Urothelium cell line (cell line): Measurements from ENCODE around the gene MIER3.
"Not testable (repeated sequence)": the region's sequence is repeated elsewhere in the genome, so short reads cannot be mapped to it uniquely, and the experiment has no call there.

Experiments used
- DNase-seq: peaks from one replicate; pipeline ENCODE4 v3.0.0; 2011; ENCODE audit warnings: low spot score, mixed read lengths
- FAIRE-seq: peaks from 2 replicates; lab custom pipeline; 2011; peaks lifted over from hg19 to GRCh38; lab: Jason Lieb, UNC

Gene MIER3, protein sequence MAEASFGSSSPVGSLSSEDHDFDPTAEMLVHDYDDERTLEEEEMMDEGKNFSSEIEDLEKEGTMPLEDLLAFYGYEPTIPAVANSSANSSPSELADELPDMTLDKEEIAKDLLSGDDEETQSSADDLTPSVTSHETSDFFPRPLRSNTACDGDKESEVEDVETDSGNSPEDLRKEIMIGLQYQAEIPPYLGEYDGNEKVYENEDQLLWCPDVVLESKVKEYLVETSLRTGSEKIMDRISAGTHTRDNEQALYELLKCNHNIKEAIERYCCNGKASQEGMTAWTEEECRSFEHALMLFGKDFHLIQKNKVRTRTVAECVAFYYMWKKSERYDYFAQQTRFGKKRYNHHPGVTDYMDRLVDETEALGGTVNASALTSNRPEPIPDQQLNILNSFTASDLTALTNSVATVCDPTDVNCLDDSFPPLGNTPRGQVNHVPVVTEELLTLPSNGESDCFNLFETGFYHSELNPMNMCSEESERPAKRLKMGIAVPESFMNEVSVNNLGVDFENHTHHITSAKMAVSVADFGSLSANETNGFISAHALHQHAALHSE

DNA sequence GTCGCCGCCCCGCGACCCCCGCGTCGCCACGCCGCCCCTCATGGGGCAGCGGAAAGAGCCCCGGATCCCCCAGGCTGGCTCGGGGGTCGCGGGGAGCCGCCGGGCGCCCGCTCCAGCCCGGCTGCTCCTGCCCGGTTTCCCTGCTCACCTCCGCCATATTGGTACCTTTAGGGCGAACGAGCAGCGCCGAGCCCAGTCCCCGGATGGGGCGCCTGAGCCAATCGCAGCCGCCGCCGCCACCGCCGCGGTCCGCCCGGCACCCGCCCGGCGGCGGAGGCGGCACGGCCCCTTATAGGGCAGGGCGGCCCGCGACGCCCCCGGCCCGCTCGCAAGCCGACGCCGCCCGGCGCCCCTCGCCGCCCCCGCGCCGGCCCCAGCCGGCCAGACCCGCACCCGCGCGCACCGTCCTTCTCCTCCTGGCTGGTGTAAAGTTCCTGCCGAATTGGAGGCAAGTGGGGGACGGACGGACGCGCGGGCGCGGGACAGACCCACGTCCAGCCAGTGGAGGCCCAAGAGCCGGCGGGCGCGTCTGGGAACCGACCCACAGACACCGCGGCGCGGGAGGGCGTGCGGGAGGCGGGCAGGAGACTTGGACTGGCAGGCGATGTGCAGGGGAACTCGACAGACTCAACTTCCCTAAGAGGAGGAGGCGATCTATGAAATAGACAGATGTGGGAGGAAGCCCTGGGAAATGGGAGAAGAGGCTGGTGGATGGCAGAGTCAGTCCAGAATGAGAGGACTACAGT lies at the start of gene MIER3:
TSS of gene MIER3 (minus strand) at position 178 of the 746 bp plus-strand sequence. CDS start at position 157, 21 bp downstream.
- DNase-seq = peak; percentile 94
- peak; percentile 81 for FAIRE-seq

DNA sequence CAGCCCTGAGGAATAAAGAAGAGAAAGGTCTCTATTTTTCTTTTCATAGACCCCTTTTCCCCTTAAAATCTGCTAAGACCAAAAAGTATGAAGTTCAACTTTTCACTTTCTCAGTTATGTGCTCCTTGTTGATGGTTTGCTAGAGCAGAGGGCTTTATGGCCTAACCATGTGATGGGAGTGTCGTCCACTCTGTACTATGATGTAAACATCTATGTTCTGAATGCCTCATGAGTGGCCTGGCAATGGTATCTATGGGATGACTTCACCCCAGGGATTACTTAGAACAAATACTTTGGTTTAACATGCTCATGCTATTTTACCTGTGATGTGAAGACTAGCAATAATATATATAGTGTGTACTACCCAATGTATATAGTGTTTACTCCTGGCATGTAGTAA lies 43.7 kb upstream of the MIER3 start:
- no peak for DNase-seq
- FAIRE-seq = no peak

DNA sequence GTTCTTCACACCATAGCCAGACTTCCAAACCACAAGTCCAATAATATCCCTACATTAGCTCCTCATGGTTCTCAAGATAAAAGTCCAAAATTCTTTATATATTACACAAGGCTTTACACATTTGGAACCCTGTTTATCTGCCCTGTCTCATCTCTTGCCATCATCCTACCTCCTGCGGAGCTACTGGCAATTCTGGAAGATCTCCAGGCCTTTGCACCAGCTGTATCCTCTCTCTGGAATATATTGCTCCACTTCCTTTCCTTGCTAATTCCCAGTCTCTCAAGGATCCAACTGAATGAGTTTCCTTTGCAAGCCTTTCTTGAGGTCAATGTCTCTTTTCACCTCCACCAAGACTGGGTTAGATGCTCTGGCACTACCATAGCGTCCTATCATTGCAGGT lies 41.3 kb upstream of the MIER3 start:
- FAIRE-seq (no peak), DNase-seq (no peak)

DNA sequence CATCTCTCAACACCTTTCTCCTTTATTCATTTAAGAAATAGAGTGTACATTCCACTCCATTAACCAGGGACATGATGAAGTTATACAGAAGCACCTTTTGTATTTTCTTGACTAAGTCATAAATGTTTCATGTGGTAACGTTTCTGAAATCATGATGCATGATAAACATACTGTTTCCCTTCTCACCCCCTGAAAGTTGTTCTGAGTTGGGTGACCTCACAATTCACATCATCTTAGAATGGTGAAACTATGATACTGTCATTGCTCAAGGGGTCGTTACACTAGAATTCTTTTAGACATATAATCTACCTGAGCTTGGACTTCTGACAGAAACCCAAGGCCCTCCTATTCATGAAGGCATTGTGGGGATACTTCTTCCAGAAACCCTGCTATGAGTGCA lies 37.8 kb upstream of the MIER3 start:
- no peak for FAIRE-seq

DNA sequence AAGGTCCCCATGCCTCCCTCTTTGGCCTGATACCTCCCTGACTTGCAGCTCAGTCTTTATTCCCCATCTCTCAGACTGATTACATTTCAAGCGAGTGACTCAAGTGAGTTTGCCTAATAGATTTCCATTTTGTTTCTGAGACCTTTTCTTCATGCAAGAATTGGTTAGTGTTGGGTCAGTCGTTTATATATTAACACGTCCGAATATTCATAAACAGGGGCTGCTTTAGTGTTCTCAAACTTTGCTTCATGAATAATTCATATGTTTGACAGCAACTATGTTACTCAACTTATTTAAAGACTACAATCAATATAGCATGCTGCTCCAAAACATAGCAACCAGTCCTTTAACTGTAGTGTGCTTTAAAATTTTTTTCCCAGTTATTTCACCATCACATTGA lies 36.6 kb upstream of the MIER3 start:
- no peak for FAIRE-seq
- no peak for DNase-seq

More for the DNA sequence above, 37.8 kb upstream of the MIER3 start:
- no peak for DNase-seq

DNA sequence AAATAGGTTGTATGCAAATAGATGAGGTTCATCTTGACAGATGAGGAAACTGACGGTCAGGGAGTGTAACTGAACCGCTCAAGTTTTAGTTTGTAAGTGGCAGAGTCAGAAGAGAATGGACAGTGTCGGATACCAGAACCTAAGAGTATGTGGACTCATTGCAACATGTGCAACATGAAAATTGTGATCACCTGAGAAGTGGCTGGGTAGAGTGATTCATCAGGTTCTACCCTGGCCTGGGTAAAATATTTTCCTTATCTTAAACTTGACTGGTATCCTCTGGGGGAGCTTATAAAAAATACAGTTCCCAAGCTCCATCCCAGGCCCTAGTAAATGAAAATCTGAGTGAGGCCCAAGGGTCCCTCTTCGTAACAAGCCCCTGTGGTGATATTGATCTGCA lies 35.2 kb upstream of the MIER3 start:
- no peak for FAIRE-seq
- DNase-seq = no peak

DNA sequence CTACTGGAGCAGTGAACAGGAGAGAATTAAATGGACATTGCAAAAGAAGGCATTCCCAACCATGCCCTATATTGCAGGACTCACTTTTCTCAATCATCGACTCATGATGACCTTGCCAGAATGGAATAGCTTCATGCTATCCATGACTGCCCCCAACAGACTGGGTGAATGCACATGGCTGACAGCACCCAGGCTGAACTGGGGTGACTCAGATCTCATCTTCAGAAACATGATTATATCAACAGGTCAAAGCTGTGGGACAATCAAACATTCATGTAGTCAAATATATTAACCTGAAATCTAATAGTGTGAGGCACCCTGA lies 34.7 kb upstream of the MIER3 start:
- DNase-seq = no peak
- FAIRE-seq = peak; percentile 84

DNA sequence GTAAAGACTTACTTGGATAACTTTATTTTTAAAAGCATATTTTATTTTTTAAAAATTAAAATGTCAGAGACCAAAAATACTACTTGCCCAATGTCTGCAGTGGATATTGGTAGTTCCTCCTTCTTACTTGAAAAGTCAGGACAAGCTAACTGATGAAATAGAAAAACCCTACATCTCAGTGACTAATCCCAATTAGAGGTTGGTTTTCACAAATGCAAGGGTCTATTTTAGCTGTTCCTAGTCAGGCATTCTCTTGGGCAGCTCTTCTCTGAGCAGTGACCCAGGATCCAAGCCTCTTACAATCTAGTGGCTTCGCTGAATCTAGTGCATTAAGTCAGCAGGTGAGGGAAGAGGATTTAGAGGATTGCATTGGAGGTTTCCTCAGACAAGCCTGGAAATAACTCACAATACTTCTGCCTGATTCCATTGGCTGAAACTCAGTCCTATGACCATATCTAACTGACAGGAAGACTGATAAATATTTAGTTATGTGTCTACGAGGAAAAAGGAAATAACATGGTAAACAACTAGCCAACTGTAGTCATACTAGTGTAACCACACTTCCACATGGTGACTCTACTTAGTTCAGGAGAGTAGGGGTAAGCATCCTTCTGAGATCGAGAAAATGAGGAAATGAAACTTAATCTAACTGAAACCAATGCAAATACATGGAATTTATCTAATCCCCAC lies 34.2 kb upstream of the MIER3 start:
- FAIRE-seq = no peak
- DNase-seq = no peak

DNA sequence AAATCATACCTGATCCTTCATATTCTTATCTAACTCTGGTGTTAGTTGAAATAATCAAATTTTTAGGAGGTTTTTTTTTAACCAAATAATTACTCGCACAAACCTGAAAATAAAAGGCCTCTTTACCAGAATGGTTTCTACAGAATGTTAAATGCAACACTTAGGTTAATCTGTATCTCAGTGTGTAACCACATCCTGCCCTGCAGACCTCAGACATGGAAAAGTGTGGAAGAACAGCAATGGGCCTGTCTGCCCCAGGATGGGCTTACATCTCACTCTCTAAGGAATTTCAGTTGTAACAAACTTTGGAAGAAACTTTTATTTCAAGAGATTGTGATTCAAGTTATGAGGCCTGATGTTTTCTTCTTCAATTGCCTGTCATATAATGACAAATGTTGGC lies 32.5 kb upstream of the MIER3 start:
- no peak for FAIRE-seq
- no peak for DNase-seq

DNA sequence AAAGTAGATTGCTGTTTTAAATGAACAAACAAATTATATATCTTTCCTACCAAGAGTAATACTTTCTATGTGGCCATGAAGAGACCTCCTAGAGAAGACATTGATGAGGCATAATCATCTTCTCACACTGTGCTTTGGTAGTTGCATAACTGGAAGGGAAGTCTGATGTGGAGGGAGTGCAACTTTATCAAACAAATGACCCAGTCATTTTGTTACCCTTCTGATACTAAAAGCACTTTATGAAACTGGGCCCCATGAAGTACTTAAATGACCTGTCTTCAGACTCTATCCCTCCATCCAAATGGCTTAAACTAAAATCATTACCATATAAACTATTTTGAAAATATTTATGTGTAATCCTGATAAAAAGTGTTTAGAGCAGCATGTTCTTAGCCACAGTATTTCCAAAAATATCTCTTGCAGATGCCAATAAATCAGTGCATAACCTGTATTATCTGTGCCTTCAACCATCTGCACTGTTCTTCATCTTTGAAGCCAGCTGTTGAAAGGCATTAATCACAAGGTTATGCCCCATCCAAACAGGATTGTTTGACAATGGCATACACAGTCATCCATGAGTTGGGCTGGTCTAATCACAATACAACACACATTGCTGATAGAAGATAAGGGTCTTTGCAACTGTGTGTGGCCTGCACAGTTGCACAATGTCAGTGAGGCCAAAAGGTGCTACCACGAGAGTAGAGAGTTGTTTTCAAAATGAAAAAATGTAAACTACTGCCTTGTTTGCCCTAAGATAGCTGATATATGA lies 31.9 kb upstream of the MIER3 start:
- no peak for FAIRE-seq
- no peak for DNase-seq

DNA sequence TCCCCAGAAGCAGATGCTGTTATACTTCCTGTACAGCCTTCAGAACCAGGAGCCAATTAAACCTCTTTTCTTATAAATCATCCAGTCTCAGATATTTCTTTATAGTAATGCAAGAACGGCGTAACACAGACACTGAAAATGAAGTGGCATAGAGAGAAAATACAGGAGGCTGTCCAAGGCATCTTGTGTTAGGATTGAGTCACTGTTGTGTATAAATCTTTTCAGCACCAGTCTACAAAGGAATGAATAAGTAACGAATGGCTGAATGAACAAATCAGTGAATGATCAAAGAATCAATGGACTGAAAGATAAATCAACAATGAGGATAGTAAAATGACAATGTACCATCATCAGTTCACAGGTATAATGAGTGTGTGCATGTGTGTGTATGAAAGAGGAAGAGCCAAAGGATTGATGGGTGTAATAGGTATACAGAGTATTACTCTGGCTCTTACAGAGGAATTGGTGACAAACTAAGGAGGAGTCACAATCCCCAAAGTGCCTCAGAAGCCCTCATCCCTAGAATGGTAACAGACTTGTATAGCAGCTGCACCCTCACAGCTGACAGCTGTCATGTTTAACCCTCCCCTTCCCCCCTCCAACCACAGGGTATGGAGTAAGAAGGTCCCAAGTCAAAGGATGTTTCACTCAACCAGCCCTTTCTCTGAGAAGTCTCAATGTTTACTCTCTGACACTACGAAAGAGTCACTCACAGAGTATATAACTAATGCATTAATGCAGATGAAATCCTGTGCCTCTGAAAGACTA lies 29.8 kb upstream of the MIER3 start:
- FAIRE-seq (peak; percentile 5), DNase-seq (no peak)

DNA sequence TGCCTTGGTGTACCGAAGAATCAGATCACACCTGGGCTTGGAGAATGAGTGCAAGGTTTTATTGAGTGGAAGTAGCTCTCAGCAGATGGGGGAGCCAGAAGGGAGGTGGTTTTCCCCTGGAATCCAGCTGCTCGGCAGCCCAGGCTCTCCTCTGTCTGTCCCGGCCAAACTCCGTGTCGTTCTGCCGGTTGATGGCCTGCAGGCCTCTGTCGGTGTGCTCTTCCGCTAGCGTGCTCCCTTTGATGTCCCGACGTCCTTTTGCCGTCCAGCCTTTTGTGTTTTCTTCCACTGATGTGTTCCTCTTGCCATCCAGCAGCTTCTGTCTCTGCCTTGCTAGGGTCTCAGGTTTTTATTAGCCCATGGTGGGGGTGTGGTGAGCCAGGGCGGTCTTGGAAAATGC lies 28.0 kb upstream of the MIER3 start:
- FAIRE-seq (no peak), DNase-seq (no peak)

DNA sequence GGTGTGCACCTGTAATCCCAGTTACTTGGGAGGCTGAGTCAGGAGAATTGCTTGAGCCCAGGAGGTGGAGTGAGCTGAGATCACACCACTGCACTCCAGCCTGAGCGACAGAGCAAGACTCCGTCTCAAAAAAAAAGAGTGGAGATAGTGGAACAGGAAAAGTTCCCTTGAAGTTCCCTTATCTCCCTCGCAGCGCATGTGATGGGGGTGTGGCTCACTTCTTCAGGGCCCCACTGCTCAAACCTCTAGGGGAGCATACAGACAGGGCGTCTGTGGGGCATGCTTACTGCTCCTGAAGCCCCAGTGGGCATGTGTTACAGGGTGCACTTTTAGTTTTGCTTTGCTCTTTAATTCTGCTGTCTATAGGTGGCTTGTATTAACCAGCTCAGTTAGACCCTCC lies 27.6 kb upstream of the MIER3 start:
- FAIRE-seq, DNase-seq: not testable (repeated sequence)

DNA sequence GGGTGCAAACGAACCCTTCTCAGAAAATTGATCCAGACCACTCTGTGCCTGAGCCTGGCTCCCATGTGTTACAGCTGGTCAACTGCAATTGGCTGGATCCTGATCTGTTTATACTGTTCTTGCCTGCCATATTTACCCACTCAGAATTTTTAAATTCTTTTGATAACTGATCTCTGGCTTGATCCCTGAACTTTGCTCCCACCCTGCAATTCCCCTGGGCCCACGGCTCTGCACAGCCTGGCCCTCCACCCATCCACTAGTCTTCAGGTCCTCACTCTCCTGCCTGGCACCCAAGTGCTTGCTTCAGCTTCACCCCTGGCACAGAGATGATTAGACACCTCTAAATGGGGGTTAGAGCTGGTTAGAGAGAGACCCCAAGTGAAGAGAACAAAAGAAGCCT lies 25.9 kb upstream of the MIER3 start:
- FAIRE-seq (no peak), DNase-seq (no peak)

DNA sequence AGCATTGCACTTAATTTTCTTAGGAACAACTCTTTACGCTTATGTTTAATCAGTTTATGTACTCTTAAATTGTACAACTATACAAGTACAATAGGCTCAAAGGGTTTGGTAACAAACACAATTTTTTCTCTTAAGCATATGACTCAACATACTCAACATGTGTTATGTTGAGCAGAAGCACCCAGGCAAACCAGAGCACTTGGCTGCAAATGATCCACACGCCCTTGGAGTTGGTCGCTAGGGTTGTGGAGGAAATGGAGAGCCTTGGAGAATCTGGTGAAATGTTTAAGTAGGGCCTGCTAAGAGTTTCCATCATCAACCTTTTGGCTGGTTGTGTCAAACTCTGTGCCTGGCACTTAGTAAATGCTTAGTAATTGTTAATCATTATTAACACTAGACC lies 25.1 kb upstream of the MIER3 start:
- FAIRE-seq = no peak
- DNase-seq = no peak

DNA sequence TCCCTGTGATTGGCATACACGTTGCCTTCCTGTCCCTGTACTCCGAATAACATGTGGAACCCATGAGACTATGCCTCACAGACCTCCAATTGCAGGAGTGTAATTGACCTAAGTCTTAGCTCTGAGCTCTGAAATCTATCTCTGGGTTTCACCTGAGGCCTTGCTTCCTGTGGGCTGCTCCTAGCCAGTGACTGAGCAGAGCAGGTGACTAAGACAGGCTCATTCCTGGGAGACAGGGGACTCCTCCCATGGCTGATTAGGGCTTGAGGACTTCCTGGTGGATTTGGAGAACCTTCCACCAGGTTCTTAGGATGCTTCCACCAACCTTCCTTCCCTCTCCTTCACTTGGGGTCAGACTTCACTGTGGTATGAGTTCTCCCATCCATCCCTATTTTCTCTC lies 22.3 kb upstream of the MIER3 start:
- DNase-seq = no peak
- peak; percentile 91 for FAIRE-seq

DNA sequence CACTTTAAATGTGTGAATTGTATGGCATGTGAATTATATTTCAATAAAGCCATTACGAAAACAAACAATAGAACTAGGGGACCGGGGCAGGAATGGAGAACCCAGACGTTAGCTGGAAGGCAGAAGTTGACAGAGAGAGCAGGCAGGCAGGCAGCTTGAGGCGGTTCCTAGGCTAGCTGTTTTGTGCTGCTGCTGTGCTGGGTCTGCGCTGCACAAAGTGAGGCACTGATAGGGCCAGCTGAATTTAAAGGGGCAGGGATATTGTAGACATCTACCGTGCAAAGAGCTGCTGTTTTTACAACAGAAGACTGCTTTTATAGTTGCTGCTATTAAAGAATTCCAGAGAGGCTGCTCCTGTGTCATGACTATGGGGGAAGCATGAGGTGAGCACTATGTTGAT lies 21.6 kb upstream of the MIER3 start:
- FAIRE-seq = no peak
- DNase-seq = no peak

DNA sequence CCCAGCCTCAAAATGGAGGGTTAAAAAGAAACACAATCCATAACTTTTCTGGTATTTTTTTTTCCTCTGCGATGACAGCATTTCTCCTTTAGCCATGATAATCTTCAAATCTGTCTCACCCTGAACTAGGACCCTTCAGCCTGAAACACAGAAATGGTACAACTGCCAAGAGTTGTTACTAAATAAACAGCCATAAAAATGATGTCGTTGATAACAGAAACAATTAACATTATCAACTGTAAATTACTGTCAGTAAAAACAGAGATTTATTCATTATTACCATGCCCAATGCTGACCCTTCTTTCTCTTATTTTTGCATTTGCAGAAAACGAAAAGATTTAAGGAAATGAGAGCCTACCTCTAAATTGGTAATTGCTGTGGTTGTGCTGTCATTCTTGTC lies 19.4 kb upstream of the MIER3 start:
- DNase-seq (no peak), FAIRE-seq (no peak)

DNA sequence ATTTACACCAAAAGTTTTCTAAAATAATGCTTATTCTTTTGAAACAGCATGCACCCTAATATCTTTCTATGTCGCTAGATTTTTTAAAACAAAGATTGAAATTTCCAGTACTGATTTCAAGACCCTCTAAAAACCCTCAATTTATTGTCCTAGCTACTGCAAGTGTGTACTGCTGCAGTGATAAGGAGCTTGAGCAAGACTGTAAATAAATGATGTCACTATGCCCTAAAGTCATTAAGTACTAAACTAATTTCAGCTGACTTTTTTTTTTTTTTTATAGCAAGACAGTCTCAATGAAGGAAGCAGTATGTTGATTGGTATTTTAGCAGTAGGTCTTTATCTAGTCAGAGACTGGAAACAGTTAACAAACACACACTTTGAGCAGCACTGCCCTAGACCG lies 12.2 kb upstream of the MIER3 start:
- FAIRE-seq = no peak

DNA sequence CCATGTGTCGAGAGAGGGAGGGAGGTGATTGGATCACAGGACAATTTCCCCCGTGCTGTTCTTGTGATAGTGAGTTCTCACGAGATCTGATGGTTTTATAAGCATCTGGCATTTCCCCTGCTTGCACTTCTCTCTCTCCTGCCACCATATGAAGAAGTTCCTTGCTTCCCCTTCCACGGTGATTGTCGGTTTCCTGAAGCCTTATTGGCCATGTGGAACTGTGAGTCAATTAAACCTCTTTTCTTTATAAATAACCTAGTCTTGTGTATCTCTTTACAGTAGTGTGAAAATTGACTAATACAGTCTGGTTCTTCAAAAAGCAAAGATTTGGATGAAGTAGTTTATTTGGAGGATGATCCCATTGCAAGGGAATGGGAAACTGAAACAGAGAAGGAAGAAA lies 11.3 kb upstream of the MIER3 start:
- no peak for FAIRE-seq
- no peak for DNase-seq

More for the DNA sequence above, 12.2 kb upstream of the MIER3 start:
- DNase-seq = no peak
